Measurements from ENCODE around the gene SORCS1.

- no peak for TF ChIP-seq CTCF (IDR thresholded peaks at IDR 0.05; ENCODE audit: low read depth, low read length, missing input control)
- TF ChIP-seq MAX (IDR thresholded peaks at IDR 0.05): no peak
- TF ChIP-seq FOXA1 (IDR thresholded peaks at IDR 0.05): no peak
- no peak for TF ChIP-seq RAD21 (IDR thresholded peaks at IDR 0.05)
- TF ChIP-seq JUND (IDR thresholded peaks at IDR 0.05): no peak
- no peak for TF ChIP-seq TAF1 (conservative IDR thresholded peaks at IDR 0.05)
- no peak for TF ChIP-seq EGR1 (IDR thresholded peaks at IDR 0.05; ENCODE audit: low read depth in 2 of 2)
- no peak for TF ChIP-seq REST (IDR thresholded peaks at IDR 0.05)
- no peak for TF ChIP-seq ATF3 (IDR thresholded peaks at IDR 0.05)
- no peak for TF ChIP-seq ZBTB33 (IDR thresholded peaks at IDR 0.05)
- no peak for TF ChIP-seq YY1 (IDR thresholded peaks at IDR 0.05)
- no peak for TF ChIP-seq SP1 (IDR thresholded peaks at IDR 0.05)
Measured at GRCh38 chr10:107157071-107157470, 7.4 kb downstream of the SORCS1 start.
